Measurements from ENCODE around the gene LTB4R2. TPM values are rescaled to one million over a fixed set of nuclear protein-coding genes. Genes with fewer than 3 reads are reported as not detected.

Gene LTB4R2
- 10 to 100 TPM in 1 of 4 donors, 1 to 10 TPM in 3; 2.0 to 11.9 (median 6.4) TPM for total RNA-seq

- TF ChIP-seq CTCF (IDR thresholded peaks at IDR 0.05; ENCODE audit: low read depth): no peak
These were observed at the start of gene LTB4R2 for GRCh38 chr14:24309538-24310264. TSS of gene LTB4R2 (plus strand) at chr14:24310140. CDS start at chr14:24310665, 525 bp downstream.

GRCh38 chr14:24260780-24261157, 49.2 kb upstream of the LTB4R2 start:
- TF ChIP-seq CTCF (IDR thresholded peaks at IDR 0.05; ENCODE audit: low read depth): no peak

- no peak for TF ChIP-seq CTCF (IDR thresholded peaks at IDR 0.05; ENCODE audit: low read depth)
These were observed 48.5 kb upstream of the LTB4R2 start for GRCh38 chr14:24261256-24261968.

GRCh38 chr14:24261969-24262327, 48.0 kb upstream of the LTB4R2 start:
- TF ChIP-seq CTCF (IDR thresholded peaks at IDR 0.05; ENCODE audit: low read depth): no peak

GRCh38 chr14:24262821-24263733, 46.9 kb upstream of the LTB4R2 start, which contains the start of gene TGM1:
TSS of gene TGM1 (minus strand) at chr14:24263177. CDS start at chr14:24262352, 825 bp downstream.
- TF ChIP-seq CTCF (IDR thresholded peaks at IDR 0.05; ENCODE audit: low read depth): no peak

- no peak for TF ChIP-seq CTCF (IDR thresholded peaks at IDR 0.05; ENCODE audit: low read depth)
These were observed 46.1 kb upstream of the LTB4R2 start for GRCh38 chr14:24263848-24264247.
